CD4-positive, alpha-beta T cell treated with Interferon alpha-2 for 1 hour (primary cell): ENCODE data around the gene CASP9.
"Not testable (repeated sequence)": the region's sequence is repeated elsewhere in the genome, so short reads cannot be mapped to it uniquely, and the experiment has no call there.

Source experiments
- DNase-seq, 2 donors: peaks; one replicate each; pipeline ENCODE4 v3.0.0-alpha.2; 2020 to 2022

The CASP9 gene

GRCh38 chr1:15525050-15526020, 1.3 kb upstream of the CASP9 start:
- DNase-seq: peak in 1 of 2 donors; percentile 99

- peak; percentile 98 to 99 for DNase-seq
These were observed 451 bp upstream of the CASP9 start for GRCh38 chr1:15524283-15525049.

DNA sequence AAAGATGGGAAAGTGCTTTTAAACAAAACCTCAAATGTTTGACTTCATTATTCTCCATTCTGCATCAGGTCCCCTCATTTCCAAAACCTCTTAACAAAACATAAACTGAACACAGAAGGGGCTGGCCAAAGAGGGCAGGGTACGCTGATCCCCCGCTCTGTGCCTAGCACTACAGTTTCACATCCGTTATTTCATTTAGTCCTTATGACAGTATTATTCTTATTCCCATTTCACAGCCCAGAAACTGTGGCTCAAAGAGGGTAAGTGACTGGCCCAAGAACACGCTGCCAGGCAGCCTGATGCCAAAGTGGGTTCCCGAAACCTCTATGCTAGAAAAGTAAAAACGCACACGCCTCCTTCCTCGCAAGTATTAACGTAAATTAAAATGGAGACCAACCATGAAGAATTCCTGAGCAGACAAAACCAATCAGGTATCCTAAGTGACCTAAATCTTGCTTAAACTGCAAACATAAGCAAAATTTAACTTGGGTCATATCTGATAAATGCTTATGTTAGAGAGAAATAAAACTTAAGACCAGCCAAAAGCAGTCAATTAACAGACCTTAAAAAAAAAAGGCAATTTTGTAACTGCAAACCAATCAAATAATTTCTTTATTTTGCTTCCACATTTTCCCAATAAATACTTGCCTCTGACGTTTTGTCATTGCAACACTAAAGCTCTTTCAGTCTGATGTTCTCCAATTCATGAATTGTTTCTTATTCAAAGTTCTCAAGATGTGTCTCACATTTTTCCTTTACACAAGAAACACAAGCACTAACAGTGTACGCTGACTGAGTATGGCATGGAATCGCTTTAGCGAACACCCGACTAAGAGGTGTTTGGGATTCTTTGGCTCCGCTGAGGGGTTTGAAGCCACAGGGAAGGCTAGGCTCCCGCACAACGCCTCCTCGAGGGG, 653 bp downstream of the CASP9 start:
- DNase-seq: no peak

- no peak for DNase-seq
These were observed 1.5 kb downstream of the CASP9 start for GRCh38 chr1:15522551-15522950.

DNA sequence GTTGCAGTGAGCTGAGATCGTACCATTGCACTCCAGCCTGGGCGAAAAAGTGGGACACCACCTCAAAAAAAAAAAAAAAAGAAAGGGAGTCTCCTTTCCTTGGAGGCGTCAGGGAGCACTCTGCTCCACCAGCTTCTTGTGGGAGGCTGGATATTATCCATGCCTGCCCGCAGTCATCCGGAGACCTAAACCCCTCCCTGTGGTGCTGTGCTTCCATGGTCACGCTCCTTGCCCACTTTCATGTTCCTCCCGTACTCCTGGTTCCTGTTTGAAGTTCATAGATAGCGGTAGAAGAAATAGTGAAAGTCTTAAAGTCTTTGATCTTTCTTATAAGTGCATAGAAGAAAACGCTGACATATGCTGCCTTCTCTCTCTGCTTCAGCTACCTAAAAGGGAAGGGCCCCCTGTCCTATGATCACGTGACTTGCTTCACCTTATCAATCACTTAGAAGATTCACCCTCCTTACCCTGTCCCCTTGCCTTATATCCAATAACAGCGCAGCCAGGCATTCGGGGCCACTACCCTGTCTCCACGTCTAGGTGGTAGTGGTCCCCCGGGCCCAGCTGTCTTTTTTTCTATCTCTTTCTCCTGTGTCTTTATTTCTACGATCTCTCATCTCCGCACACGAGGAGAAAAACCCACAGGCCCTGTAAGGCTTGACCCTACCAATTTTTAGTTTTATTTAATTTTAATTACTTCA, 2.7 kb downstream of the CASP9 start:
- peak in 1 of 2 donors; percentile 24 for DNase-seq

DNA sequence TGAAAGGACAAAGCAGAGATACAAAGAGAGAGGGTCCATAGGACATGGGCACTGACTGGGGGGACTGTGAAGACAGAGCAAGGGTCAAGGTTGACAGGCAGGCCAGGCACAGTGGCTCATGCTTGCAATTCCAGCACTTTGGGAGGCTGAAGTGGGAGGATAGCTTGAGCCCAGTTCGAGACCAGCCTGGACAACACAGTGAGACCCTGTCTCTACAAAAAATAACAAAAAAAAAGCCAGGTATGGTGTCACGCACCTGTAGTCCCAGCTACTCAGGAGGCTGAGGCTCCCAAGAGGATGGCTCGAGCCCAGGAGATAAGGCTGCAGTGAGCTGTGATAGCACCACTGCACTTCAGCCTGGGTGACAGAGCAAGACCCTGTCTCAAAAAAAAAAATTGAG, 4.4 kb downstream of the CASP9 start:
- no peak for DNase-seq

DNA sequence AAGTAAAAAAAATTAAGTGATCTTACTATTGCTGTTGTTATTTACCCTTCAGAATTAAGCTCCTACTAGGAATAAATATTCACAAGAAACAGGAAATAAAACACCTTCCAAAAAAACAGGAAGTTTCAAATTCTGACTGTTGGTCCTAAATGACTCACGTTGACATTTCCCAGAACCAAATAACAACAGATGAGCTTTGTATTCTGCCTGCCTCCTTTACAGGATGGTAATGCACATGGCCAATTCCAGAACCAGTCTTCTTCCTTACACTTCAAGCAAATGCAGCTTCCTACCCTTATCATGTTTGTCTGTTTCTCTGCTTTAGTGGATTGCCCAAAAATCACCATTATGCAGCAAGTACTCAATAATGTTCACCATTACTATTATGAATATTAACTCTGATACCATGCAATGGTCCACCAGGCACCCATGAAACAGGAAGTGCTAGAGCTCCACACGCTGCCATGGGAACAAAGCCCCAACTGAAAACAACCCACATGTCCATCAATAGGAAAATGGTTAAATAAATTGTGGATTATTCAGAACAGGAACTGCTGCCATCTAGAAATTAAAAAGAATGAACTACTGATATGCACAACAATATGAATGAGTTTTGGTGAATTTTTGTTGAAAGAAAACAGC, 8.9 kb downstream of the CASP9 start:
- no peak for DNase-seq

- DNase-seq: not testable (repeated sequence)
These were observed 9.5 kb downstream of the CASP9 start for GRCh38 chr1:15514557-15514956.

GRCh38 chr1:15513919-15514318, 10.1 kb downstream of the CASP9 start:
- no peak for DNase-seq

GRCh38 chr1:15513192-15513591, 10.8 kb downstream of the CASP9 start:
- DNase-seq: no peak

DNA sequence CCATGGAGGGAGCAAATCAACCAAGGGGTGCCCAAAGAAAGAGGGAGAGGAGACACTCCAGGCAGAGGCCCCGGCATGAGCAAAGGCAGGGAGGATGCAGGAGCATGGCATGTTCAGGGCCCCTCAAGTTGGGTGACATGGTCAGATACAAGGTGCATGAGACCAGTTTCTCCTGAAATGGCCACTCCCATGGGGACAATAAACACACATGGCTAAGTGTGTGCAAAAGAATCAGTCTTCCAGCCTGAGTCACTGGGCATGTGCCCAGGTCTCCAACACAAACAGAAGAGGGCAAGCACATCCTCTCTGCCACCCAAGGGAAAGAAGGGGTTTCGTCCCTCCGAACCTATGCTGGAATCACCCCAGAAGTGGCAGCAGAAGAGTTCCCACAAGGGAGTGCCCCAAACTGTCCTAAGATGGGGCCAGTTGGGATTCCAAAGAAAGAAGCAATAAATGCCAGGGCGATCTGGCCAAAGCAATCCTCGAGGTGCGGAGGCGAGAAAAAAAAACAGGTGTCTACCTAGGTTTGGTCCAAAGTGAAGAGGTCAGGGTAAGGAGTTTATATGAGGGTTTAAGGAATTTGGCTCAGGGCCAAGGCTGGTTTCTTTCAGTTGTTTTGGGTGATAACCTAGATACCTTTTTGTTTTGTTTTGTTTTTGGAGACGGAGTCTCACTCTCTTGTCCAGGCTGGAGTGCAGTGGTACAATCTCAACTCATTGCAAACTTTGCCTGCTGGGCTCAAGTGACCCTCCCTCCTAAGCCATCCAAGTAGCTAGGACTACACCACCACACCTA, 13.2 kb downstream of the CASP9 start:
- DNase-seq: no peak

- DNase-seq: no peak
These were observed 14.4 kb downstream of the CASP9 start for GRCh38 chr1:15509586-15509985.

DNA sequence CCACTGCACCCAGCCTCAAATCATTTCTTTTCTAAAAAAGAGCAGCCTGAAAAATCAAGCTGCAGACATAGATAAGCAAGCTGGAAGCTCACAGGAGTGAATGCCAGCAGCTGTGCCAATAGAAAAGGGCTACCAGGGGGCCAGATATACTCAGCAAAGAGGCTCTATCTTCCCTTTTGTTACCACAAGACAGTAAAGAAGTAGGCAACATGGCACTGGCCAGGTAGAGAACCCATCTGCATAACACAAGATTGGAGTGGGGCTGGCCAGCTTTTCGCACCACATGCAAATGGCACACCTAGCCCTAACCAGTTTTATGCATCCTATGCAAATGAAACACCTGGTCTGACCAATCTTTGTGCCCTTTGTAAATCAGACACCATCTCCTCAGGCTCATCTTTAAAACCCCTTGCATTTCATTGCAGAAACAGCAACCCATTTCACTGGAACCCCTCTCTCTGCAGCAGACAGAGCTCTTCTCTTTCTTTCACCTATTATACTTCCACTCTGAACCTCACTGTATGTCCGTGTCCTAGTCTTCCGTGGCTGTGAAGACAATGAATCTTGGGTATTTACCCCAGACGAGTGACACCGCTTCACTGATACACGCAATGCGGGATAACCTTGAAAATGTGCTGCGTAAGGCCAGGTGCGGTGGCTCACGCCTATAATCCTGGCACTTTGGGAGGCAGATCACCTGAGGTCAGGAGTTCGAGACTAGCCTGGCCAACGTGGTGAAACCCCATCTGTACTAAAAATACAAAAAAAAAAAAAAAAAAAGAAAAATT, 15.1 kb downstream of the CASP9 start:
- no peak for DNase-seq

GRCh38 chr1:15507278-15507677, 16.7 kb downstream of the CASP9 start:
- no peak for DNase-seq

GRCh38 chr1:15506831-15507230, 17.2 kb downstream of the CASP9 start:
- DNase-seq: no peak

- no peak for DNase-seq
These were observed 19.6 kb downstream of the CASP9 start for GRCh38 chr1:15504436-15504835.

GRCh38 chr1:15501208-15502032, 22.6 kb downstream of the CASP9 start:
- DNase-seq: peak; percentile 41 to 54

GRCh38 chr1:15500184-15501178, 23.5 kb downstream of the CASP9 start:
- no peak for DNase-seq
